ENCODE data around the gene METTL3.

METTL3 gene

GRCh38 chr14:21496453-21496852 is 14.7 kb downstream of the METTL3 start:
- FAIRE-seq (no peak), DNase-seq (ENCODE audit: insufficient read length, low spot score) (no peak)
- TF ChIP-seq SPI1 (IDR thresholded peaks at IDR 0.05; ENCODE audit: low read depth, low read length) (no peak), POU2F2 (IDR thresholded peaks at IDR 0.05; ENCODE audit: low read depth, low read length) (no peak), TAF1 (IDR thresholded peaks at IDR 0.05; ENCODE audit: low read depth, low read length) (no peak), PAX5 (IDR thresholded peaks at IDR 0.05; ENCODE audit: insufficient read depth, low read length, severe bottlenecking) (no peak), POLR2AphosphoS5 (IDR thresholded peaks at IDR 0.05; ENCODE audit: low read depth, low read length) (no peak), POLR2A (IDR thresholded peaks at IDR 0.05; ENCODE audit: low read depth, low read length) (no peak)

DNA sequence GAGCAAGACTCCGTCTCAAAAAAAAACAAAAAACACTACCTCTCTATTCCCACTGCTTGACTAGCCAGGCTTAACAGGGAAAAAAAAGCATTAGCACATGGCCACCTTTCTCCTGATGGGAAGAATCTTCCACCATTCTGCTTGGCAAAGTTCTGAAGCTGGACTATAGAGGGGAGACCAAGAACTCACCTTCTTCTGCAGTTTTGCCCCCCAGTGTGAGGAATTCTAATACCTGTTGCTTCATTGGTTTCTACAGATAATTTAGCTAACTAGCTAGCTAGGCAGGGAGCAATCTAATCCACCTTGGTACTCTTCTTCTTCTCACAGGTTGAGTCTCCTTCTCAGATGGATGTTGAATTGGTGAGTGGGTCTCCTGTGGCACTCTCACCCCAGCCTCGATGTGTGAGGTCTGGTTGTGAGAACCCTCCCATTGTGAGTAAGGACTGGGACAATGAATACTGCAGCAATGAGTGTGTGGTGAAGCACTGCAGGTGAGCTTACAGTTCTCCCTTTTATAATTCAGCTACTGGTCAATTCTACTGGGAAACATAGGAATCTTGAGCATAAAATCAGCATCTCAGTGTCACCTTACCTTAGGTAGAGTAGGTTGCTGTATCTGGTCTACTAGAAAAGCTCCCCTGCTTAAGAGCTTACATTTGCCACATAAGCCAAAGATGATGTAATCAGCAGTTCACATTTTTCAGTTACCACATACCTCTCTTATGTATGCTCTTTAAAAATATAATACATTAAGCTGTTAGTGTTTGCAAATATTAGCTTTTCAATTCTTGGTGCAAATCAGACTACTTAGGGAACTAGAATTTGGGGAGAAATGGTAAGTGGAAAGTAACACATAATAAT is 16.0 kb downstream of the METTL3 start:
- no peak for DNase-seq (ENCODE audit: insufficient read length, low spot score)
- TF ChIP-seq POLR2A (IDR thresholded peaks at IDR 0.05; ENCODE audit: low read depth, low read length), result no peak
- no peak for TF ChIP-seq PAX5 (IDR thresholded peaks at IDR 0.05; ENCODE audit: insufficient read depth, low read length, severe bottlenecking)
- TF ChIP-seq SPI1 (IDR thresholded peaks at IDR 0.05; ENCODE audit: low read depth, low read length), result no peak
- TF ChIP-seq TAF1 (IDR thresholded peaks at IDR 0.05; ENCODE audit: low read depth, low read length), result no peak
- no peak for TF ChIP-seq POLR2AphosphoS5 (IDR thresholded peaks at IDR 0.05; ENCODE audit: low read depth, low read length)
- TF ChIP-seq POU2F2 (IDR thresholded peaks at IDR 0.05; ENCODE audit: low read depth, low read length), result no peak
- no peak for FAIRE-seq

DNA sequence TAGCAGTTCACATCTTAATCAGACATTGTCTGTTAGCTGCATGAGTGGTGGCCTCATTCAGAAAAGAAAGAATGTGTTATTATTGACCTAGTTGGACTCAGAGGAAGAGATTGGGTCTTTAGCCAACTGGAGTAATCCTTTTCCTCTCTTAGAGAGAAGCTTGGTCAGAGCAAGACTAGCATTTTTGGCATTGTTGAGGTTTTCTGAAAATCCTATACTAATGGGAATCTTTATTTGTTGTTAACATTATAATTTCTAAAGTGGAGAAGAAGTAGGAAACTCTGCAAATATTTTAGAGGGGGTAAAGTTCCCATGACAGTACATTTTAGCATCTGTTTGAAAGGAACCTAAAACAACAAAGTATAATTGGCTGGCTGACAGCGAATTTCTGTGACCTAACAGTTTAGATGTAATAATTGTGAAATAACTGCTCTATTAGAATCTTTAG is 24.5 kb downstream of the METTL3 start:
- FAIRE-seq (no peak), DNase-seq (ENCODE audit: insufficient read length, low spot score) (no peak)
- TF ChIP-seq SPI1 (IDR thresholded peaks at IDR 0.05; ENCODE audit: low read depth, low read length) (no peak), PAX5 (IDR thresholded peaks at IDR 0.05; ENCODE audit: insufficient read depth, low read length, severe bottlenecking) (no peak), POLR2AphosphoS5 (IDR thresholded peaks at IDR 0.05; ENCODE audit: low read depth, low read length) (no peak), POU2F2 (IDR thresholded peaks at IDR 0.05; ENCODE audit: low read depth, low read length) (no peak), POLR2A (IDR thresholded peaks at IDR 0.05; ENCODE audit: low read depth, low read length) (no peak), TAF1 (IDR thresholded peaks at IDR 0.05; ENCODE audit: low read depth, low read length) (no peak)

DNA sequence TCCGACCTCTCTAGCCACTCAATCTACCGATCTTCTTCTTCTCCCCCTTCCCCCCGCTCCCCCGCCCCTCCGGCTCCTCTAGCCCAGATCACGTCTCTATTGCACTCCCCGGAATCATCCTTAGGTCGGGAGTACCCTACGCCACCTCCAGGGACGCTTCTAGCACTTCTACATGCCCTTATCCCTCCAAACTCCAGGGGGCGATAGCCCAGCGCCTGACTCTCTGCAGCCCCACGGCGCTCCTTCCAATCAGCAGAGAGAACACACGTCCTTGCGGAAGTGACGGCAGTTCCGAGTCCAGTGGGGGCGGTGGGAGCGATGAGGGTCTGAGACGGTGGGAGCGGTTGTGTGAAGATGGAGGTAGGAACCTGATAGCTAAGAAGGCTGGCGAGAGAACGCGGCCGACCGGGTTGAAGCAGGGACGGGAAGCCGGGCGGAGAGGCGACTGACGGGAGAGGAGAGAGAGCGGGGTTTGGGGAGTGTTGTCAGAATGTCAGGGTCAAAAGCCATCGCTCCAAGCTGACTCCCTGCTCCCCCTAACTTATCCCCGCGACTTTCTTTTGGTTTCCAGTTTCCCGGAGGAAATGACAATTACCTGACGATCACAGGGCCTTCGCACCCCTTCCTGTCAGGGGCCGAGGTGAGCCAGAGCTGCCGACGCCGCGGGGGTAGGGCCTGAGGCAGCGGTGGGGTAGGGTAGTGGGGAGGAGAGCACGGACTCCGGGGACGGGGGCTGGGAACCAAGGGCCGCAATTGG is 34.0 kb downstream of the METTL3 start, which contains the start of the genes RAB2B and TOX4:
Gene RAB2B, minus strand, starts transcription at position 35 of the 757 bp plus-strand sequence. CDS start 87 bp downstream, outside the sequence.
Gene TOX4, plus strand, starts transcription at position 271 of the 757 bp plus-strand sequence. Its CDS starts 84 bp downstream, at position 355.
- DNase-seq (ENCODE audit: insufficient read length, low spot score) (peak; percentile 81), FAIRE-seq (peak; percentile 97)
- TF ChIP-seq POU2F2 (IDR thresholded peaks at IDR 0.05; ENCODE audit: low read depth, low read length) (peak; percentile 54; the same call in 1 of the 2 replicates), PAX5 (IDR thresholded peaks at IDR 0.05; ENCODE audit: insufficient read depth, low read length, severe bottlenecking) (peak; percentile 18), POLR2A (IDR thresholded peaks at IDR 0.05; ENCODE audit: low read depth, low read length) (peak; percentile 85), SPI1 (IDR thresholded peaks at IDR 0.05; ENCODE audit: low read depth, low read length) (peak; percentile 54), POLR2AphosphoS5 (IDR thresholded peaks at IDR 0.05; ENCODE audit: low read depth, low read length) (peak; percentile 80), TAF1 (IDR thresholded peaks at IDR 0.05; ENCODE audit: low read depth, low read length) (peak; percentile 43; the same call in 1 of the 2 replicates)

DNA sequence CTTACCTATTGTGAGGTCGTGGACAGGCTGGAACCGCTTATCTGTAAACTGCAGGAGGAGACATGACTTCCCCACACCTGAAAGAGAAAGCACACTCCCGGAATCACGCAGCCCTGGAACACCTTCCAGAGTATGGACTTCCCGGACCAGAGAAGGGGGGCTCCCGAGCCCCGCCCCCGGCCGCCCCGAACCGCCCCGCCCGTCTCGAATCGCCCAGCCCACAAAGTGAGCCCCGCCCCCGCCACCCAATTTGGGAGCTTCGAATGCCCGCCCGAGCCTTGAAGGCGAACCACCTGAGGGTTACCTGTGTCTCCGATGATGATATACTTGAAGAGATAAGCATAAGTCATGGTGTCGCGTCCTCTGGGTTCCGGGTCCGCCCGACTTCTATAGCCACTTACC is 34.6 kb downstream of the METTL3 start:
- peak; percentile 37 for DNase-seq (ENCODE audit: insufficient read length, low spot score)
- FAIRE-seq, result no peak

DNA sequence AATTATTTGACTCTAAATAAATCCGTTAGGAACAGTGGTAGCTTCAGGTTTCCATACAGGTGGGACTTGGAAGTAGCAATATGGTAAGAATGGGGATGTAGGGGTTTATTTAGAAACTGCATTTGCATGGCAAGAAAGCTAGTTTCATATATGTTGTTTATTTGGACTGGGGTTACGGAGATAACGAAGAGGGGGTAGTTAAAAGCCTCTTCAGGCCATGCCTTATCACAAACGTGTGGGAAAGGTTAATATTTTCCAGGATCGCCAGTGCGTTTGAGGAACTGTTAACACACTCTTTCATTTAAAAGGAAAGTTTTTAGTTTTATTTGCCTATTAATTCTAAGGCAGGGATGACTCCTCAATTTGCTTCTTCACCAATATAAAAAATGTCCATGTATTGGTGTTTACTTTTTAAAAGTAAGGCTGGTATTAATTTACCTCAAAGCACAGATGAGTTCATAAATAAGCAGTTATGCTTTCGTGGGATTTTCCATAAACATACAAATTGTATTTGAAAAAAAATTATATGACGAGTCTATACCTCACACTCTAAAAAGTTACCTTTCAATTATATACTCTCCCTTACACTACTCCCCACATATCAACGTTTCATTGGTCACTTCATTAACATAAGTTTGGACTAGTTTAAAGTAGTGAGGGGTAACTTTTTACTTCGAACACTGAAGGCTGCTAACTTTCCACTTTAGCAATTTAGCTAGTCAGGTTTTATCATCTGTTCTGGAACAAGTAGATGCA is 35.2 kb downstream of the METTL3 start:
- FAIRE-seq (no peak), DNase-seq (ENCODE audit: insufficient read length, low spot score) (no peak)
- TF ChIP-seq POLR2AphosphoS5 (IDR thresholded peaks at IDR 0.05; ENCODE audit: low read depth, low read length) (no peak), POLR2A (IDR thresholded peaks at IDR 0.05; ENCODE audit: low read depth, low read length) (no peak), POU2F2 (IDR thresholded peaks at IDR 0.05; ENCODE audit: low read depth, low read length) (no peak), SPI1 (IDR thresholded peaks at IDR 0.05; ENCODE audit: low read depth, low read length) (no peak), TAF1 (IDR thresholded peaks at IDR 0.05; ENCODE audit: low read depth, low read length) (no peak), PAX5 (IDR thresholded peaks at IDR 0.05; ENCODE audit: insufficient read depth, low read length, severe bottlenecking) (no peak)

More for the DNA sequence above, 34.6 kb downstream of the METTL3 start:
- TF ChIP-seq TAF1 (IDR thresholded peaks at IDR 0.05; ENCODE audit: low read depth, low read length), result no peak
- no peak for TF ChIP-seq SPI1 (IDR thresholded peaks at IDR 0.05; ENCODE audit: low read depth, low read length)
- no peak for TF ChIP-seq PAX5 (IDR thresholded peaks at IDR 0.05; ENCODE audit: insufficient read depth, low read length, severe bottlenecking)
- TF ChIP-seq POLR2A (IDR thresholded peaks at IDR 0.05; ENCODE audit: low read depth, low read length), result peak; percentile 75; the same call in 1 of the 2 replicates

DNA sequence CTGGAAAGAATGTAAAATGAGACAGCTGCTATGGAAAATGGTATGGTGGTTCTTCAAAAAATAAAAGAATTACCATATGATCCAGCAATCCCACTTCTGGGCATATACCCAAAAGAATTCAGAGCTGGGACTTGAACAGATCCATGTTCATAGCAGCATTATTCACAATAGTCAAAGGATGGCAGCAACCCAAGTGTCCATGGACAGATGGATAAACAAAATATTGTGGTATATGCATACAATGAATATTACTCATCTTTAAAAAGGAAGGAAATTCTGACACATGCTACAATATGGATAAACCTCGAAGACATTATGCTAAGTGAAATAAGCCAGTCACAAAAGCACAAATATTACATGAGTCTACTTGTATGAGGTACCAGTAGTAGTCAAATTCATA is 43.5 kb downstream of the METTL3 start:
- no peak for TF ChIP-seq POU2F2 (IDR thresholded peaks at IDR 0.05; ENCODE audit: low read depth, low read length)
- TF ChIP-seq POLR2AphosphoS5 (IDR thresholded peaks at IDR 0.05; ENCODE audit: low read depth, low read length), result no peak
- no peak for TF ChIP-seq TAF1 (IDR thresholded peaks at IDR 0.05; ENCODE audit: low read depth, low read length)
- no peak for TF ChIP-seq SPI1 (IDR thresholded peaks at IDR 0.05; ENCODE audit: low read depth, low read length)
- TF ChIP-seq POLR2A (IDR thresholded peaks at IDR 0.05; ENCODE audit: low read depth, low read length), result no peak
- TF ChIP-seq PAX5 (IDR thresholded peaks at IDR 0.05; ENCODE audit: insufficient read depth, low read length, severe bottlenecking), result no peak
- FAIRE-seq (no peak), DNase-seq (ENCODE audit: insufficient read length, low spot score) (no peak)

DNA sequence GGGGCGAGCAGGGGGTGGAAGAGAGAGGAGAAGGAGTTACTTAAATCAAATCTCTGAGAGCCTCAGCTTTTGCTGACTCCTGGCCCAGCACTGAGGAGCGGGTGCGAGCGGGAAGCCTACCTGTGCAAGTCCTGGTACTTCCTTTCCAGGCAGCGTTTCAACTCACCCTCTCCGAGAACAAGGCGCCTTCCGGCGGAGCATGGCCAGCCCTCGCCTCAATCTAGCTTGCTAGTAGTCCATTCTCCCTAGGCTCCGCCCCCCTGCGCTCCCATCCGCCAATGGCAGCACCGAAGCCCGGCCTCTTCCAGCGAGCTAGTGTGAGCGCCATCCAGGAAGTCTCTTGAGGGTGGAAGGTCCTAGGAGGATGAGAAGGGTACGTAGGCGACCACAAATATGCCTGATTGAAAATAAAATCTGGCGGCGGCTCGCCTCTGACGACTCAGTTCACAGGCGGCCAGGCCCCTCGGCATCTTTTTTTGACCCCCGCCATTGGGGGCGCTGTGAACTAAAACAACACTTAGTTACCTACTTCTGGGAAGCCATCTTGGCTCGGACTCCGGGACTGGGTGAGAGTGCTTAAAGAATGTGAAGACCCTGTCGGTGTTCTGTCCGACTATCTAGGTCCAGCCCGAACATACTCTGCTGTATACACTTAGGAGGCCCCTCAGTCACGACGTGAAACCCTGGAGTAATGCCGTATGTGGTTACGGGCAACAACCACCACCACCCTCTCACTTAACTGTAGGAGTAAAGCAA is 55.0 kb downstream of the METTL3 start, which contains the start of gene CHD8:
Gene CHD8, minus strand, starts transcription at position 212 of the 756 bp plus-strand sequence. CDS start 24,480 bp downstream, outside the sequence.
- TF ChIP-seq POLR2AphosphoS5 (IDR thresholded peaks at IDR 0.05; ENCODE audit: low read depth, low read length) (peak; percentile 90), SPI1 (IDR thresholded peaks at IDR 0.05; ENCODE audit: low read depth, low read length) (peak; percentile 26; the same call in 1 of the 2 replicates), PAX5 (IDR thresholded peaks at IDR 0.05; ENCODE audit: insufficient read depth, low read length, severe bottlenecking) (no peak), POLR2A (IDR thresholded peaks at IDR 0.05; ENCODE audit: low read depth, low read length) (peak; percentile 80), TAF1 (IDR thresholded peaks at IDR 0.05; ENCODE audit: low read depth, low read length) (peak; percentile 78), POU2F2 (IDR thresholded peaks at IDR 0.05; ENCODE audit: low read depth, low read length) (peak; percentile 33; the same call in 1 of the 2 replicates)
- FAIRE-seq (peak; percentile 99), DNase-seq (ENCODE audit: insufficient read length, low spot score) (peak; percentile 92)
